GM10266 (cell line): ENCODE measurements around the gene SOHLH1.

Source experiments
- DNase-seq: peaks from one replicate; pipeline ENCODE4 v3.0.0; 2012; ENCODE audit errors: extremely low spot score
- CTCF ChIP-seq: IDR thresholded peaks from 2 replicates; pipeline ENCODE4 v1.5.1; 2012; ENCODE audit warnings: mild to moderate bottlenecking, low read depth; ENCODE audit not compliant: control insufficient read depth, insufficient read depth; ENCODE audit errors: missing control alignments

SOHLH1 gene

GRCh38 chr9:135663857-135664256 is 35.4 kb downstream of the SOHLH1 start:
- no peak for TF ChIP-seq CTCF
- no peak for DNase-seq

- DNase-seq: no peak
- TF ChIP-seq CTCF: no peak
Measured at GRCh38 chr9:135663451-135663770, 35.9 kb downstream of the SOHLH1 start.

- DNase-seq: no peak
- TF ChIP-seq CTCF: no peak
Measured at GRCh38 chr9:135662758-135663450, 36.4 kb downstream of the SOHLH1 start, which contains the start of gene LCN9. LCN9 (plus strand) TSS chr9:135663309; CDS start chr9:135663322, 13 bp downstream.

- DNase-seq: no peak
- no peak for TF ChIP-seq CTCF
Measured at GRCh38 chr9:135661816-135662560, 37.3 kb downstream of the SOHLH1 start.

GRCh38 chr9:135660407-135660806 is 38.9 kb downstream of the SOHLH1 start:
- no peak for DNase-seq
- no peak for TF ChIP-seq CTCF

GRCh38 chr9:135659252-135659651 is 40.0 kb downstream of the SOHLH1 start:
- no peak for TF ChIP-seq CTCF
- no peak for DNase-seq

GRCh38 chr9:135657416-135657815 is 41.9 kb downstream of the SOHLH1 start:
- TF ChIP-seq CTCF: no peak
- no peak for DNase-seq
